K562 (cell line): ENCODE data around the gene RPAP2. TPM values are rescaled to one million over a fixed set of nuclear protein-coding genes. Genes with fewer than 3 reads are reported as not detected.

Experiments used
- ATAC-seq: fragments of 200-7000 bp; cut with Tn5 transposase; 3 replicates; pipeline ENCODE4 v1.9.1; 2020; ENCODE audit warnings: moderate library complexity
- BruUV-seq: library from RNA; stranded (reverse); fragments of 400-500 nt; replicated peaks from 2 replicates; lab custom pipeline; 2021; lab: Mats Ljungman, UMichigan
- CTCF ChIA-PET: fragments of 300-600 bp; formaldehyde crosslinking; extraction: SDS; loops from one replicate; lab custom pipeline; 2021; ENCODE audit warnings: low intra/inter-chr PET ratio; lab: Yijun Ruan, JAX
- POLR2A ChIA-PET: fragments of 300-600, 350-650 bp; sonication (Branson Sonifier 250); formaldehyde crosslinking; extraction: SDS; loops from one replicate; lab custom pipeline; 2021; ENCODE audit warnings: antibody characterized with exemption, inconsistent platforms; lab: Yijun Ruan, JAX
- DNase-seq, 4 experiments: peaks; one replicate each; pipeline versions ENCODE4 v3.0.0 to v3.0.0-alpha.2; 2011 to 2018; ENCODE audit warnings: low spot score in 3 of 4, mixed read lengths in 3 of 4; ENCODE audit errors: extremely low read depth in 1 of 4
- FAIRE-seq: peaks from 2 replicates; lab custom pipeline; 2011; peaks lifted over from hg19 to GRCh38; lab: Jason Lieb, UNC
- H2AFZ ChIP-seq: 2 replicates; pipeline ENCODE4 v1.6.0; 2011; ENCODE audit warnings: low read depth, low read length, control low read depth, inconsistent platforms
- H3K27ac ChIP-seq: fragments of 200-600 bp; 3 replicates; pipeline ENCODE4 v1.8.0; 2011; ENCODE audit warnings: low read depth, mild to moderate bottlenecking, control low read depth, inconsistent platforms, low read length, moderate library complexity, mixed read lengths; ENCODE audit errors: extremely low read depth
- H3K27me3 ChIP-seq, 2 experiments: fragments of 300-600 bp in 1 of 2; 2 replicates in 1 of 2; 3 replicates in 1 of 2; pipeline versions ENCODE4 v1.6.0 to v1.8.0; 2011; ENCODE audit warnings: inconsistent platforms in 2 of 2, low read length in 2 of 2, mild to moderate bottlenecking in 1 of 2, mixed read lengths in 1 of 2, moderate library complexity in 1 of 2; ENCODE audit not compliant: control insufficient read depth in 2 of 2, insufficient read depth in 2 of 2
- H3K36me3 ChIP-seq: fragments of 300-600 bp; 3 replicates; pipeline ENCODE4 v1.8.0; 2011; ENCODE audit warnings: mild to moderate bottlenecking, low read length, inconsistent platforms; ENCODE audit not compliant: control insufficient read depth, insufficient read depth
- H3K4me1 ChIP-seq, 2 experiments: fragments of 200-600 bp in 1 of 2; replicated peaks in 1 of 2; 2 replicates in 1 of 2; 3 replicates in 1 of 2; pipeline versions ENCODE4 v1.5.1 to v1.8.0; 2011; ENCODE audit warnings: inconsistent platforms in 2 of 2, low read length in 2 of 2, mild to moderate bottlenecking in 1 of 2, mixed read lengths in 1 of 2, moderate library complexity in 1 of 2; ENCODE audit not compliant: control insufficient read depth in 2 of 2, insufficient read depth in 2 of 2
- H3K4me2 ChIP-seq: 2 replicates; pipeline ENCODE4 v1.6.1; 2011; ENCODE audit warnings: low read length, control low read depth, inconsistent platforms, mixed read lengths; ENCODE audit not compliant: insufficient read depth
- H3K4me3 ChIP-seq: fragments of 200-600 bp; sonication (generic), shearing (Covaris generic); 2 replicates; pipeline ENCODE4 v1.5.1; 2016; ENCODE audit warnings: control low read depth, inconsistent platforms
- H3K79me2 ChIP-seq: fragments of 200-600 bp; 3 replicates; pipeline ENCODE4 v1.8.0; 2011; ENCODE audit warnings: low read length, inconsistent platforms; ENCODE audit not compliant: control insufficient read depth, insufficient read depth
- H3K9ac ChIP-seq, 2 experiments: 2 replicates each; pipeline versions ENCODE4 v1.6.0 to v1.6.1; 2011; ENCODE audit warnings: low read depth in 2 of 2, low read length in 2 of 2, control low read depth in 1 of 2, inconsistent platforms in 1 of 2, mild to moderate bottlenecking in 1 of 2, mixed read lengths in 1 of 2; ENCODE audit not compliant: insufficient read depth in 1 of 2
- H3K9me1 ChIP-seq: one replicate; pipeline ENCODE4 v1.6.0; 2011; ENCODE audit warnings: inconsistent platforms, mild to moderate bottlenecking, low read length, moderate library complexity; ENCODE audit not compliant: control insufficient read depth, insufficient read depth
- H3K9me3 ChIP-seq: replicated peaks from 2 replicates; pipeline ENCODE4 v1.5.1; 2011; ENCODE audit warnings: low read depth, low read length, inconsistent platforms; ENCODE audit not compliant: control insufficient read depth, insufficient read depth
- H4K20me1 ChIP-seq: replicated peaks from 2 replicates; pipeline ENCODE4 v1.6.1; 2011; ENCODE audit warnings: low read length, inconsistent platforms, mixed read lengths; ENCODE audit not compliant: control insufficient read depth, insufficient read depth
- ARID3B ChIP-seq: fragments of 250-450 bp; sonication (Bioruptor Pico); IDR thresholded peaks from 2 replicates; pipeline ENCODE4 v1.4.0; 2020; ENCODE audit warnings: borderline replicate concordance
- CAMTA2 ChIP-seq: fragments of 250-450 bp; sonication (Bioruptor Pico); conservative IDR thresholded peaks from 2 replicates; pipeline ENCODE4 v1.5.1; 2022
- CC2D1A ChIP-seq: fragments of 450-650 bp; IDR thresholded peaks from 2 replicates; pipeline ENCODE4 v1.6.1; 2017; ENCODE audit warnings: mild to moderate bottlenecking
- FIP1L1 ChIP-seq: fragments of 200-400 bp; formaldehyde crosslinking; IDR thresholded peaks from 2 replicates; pipeline ENCODE4 v1.6.1; 2018; ENCODE audit warnings: mild to moderate bottlenecking, low read depth, low read length; ENCODE audit not compliant: poor library complexity, severe bottlenecking
- FOXA3 ChIP-seq, 2 experiments: fragments of 450-650 bp in 1 of 2; sonication (generic) in 1 of 2; formaldehyde crosslinking; IDR thresholded peaks in 1 of 2; conservative IDR thresholded peaks in 1 of 2; 2 replicates each; pipeline versions ENCODE4 v1.4.0 to v1.8.0; 2020 to 2022; ENCODE audit warnings: mild to moderate bottlenecking in 2 of 2, missing genetic modification reagents in 1 of 2
- GTF2B ChIP-seq: IDR thresholded peaks from 2 replicates; pipeline ENCODE4 v1.6.1; 2011; ENCODE audit not compliant: insufficient read length; ENCODE audit errors: extremely low read depth
- MAFG ChIP-seq: fragments of 450-650 bp; conservative IDR thresholded peaks from 2 replicates; pipeline ENCODE4 v1.6.1; 2016; ENCODE audit warnings: missing genetic modification characterization, missing compliant biosample characterization
- NFXL1 ChIP-seq: fragments of 450-650 bp; formaldehyde crosslinking; IDR thresholded peaks from 2 replicates; pipeline ENCODE4 v1.4.0; 2021; ENCODE audit warnings: mild to moderate bottlenecking
- POLR2B ChIP-seq: fragments of 450-650 bp; IDR thresholded peaks from 2 replicates; pipeline ENCODE4 v1.6.1; 2018; ENCODE audit warnings: low read depth; ENCODE audit not compliant: partially characterized antibody
- PTTG1 ChIP-seq: fragments of 450-650 bp; IDR thresholded peaks from 2 replicates; pipeline ENCODE4 v1.6.1; 2016; ENCODE audit warnings: low read depth, mild to moderate bottlenecking, missing genetic modification characterization, missing compliant biosample characterization
- RBM14 ChIP-seq: fragments of 200-400 bp; formaldehyde crosslinking; IDR thresholded peaks from 2 replicates; pipeline ENCODE4 v1.6.1; 2018; ENCODE audit warnings: low read depth, mild to moderate bottlenecking, low read length, moderate library complexity, borderline replicate concordance; ENCODE audit not compliant: insufficient read depth
- TAL1 ChIP-seq: fragments of 450-650 bp; IDR thresholded peaks from 2 replicates; pipeline ENCODE4 v1.6.1; 2016; ENCODE audit warnings: mild to moderate bottlenecking
- ZBTB49 ChIP-seq: sonication (generic); formaldehyde crosslinking; IDR thresholded peaks from 2 replicates; pipeline ENCODE4 v1.8.0; 2022; ENCODE audit warnings: missing genetic modification reagents, mild to moderate bottlenecking, borderline replicate concordance
- ZKSCAN8 ChIP-seq: fragments of 200-800 bp; sonication (Bioruptor generic); IDR thresholded peaks from 2 replicates; pipeline ENCODE4 v1.6.1; 2016; ENCODE audit warnings: missing genetic modification characterization, missing compliant biosample characterization
- ZNF224 ChIP-seq: sonication (generic); formaldehyde crosslinking; IDR thresholded peaks from 2 replicates; pipeline ENCODE4 v1.8.0; 2022; ENCODE audit warnings: mild to moderate bottlenecking, missing genetic modification reagents
- ZNF274 ChIP-seq: IDR thresholded peaks from 2 replicates; pipeline ENCODE4 v1.6.1; 2011; ENCODE audit warnings: low read depth, mild to moderate bottlenecking, low read length, moderate library complexity, borderline replicate concordance
- ZNF707 ChIP-seq: fragments of 250-450 bp; sonication (Bioruptor Pico); conservative IDR thresholded peaks from 2 replicates; pipeline ENCODE4 v1.8.0; 2022; ENCODE audit warnings: inconsistent platforms, mild to moderate bottlenecking, moderate library complexity
- WGBS: fragments of 100-300 bp; shearing (Covaris generic); methylation state at CpG from one replicate; pipeline ENCODE4 v1.1.6; 2016; ENCODE audit warnings: low coverage, mixed read lengths; ENCODE audit not compliant: insufficient coverage; ENCODE audit errors: missing lambda C conversion rate; 5-methylcytosine and 5-hydroxymethylcytosine counted together
- in situ Hi-C: fragments of 300-500 bp; cut with MboI; formaldehyde crosslinking; loops from 4 replicates; pipeline ENCODE4 v1.15.0; 2018; ENCODE audit warnings: inconsistent platforms, mixed read lengths
- intact Hi-C: fragments of 100-400 bp; cut with micrococcal nuclease; formaldehyde crosslinking; loops from 2 replicates; pipeline ENCODE4 v1.14.2; 2022
- polyA plus RNA-seq, 8 experiments: library from polyadenylated mRNA; depleted of rRNA in 4 of 8; stranded (reverse) in 5 of 8; unstranded in 3 of 8; fragments of >200 nt; fragmentation: Nextera tagmentation in 2 of 8; fragmentation: Illumina TruSeq in 1 of 8; extraction: Ambion mirVana in 2 of 8; extraction: Trizol in 1 of 8; gene quantifications; 2 replicates each; pipeline versions ENCODE4 v1.2.1 to v1.2.3, GENCODE V29; 2011 to 2014; ENCODE audit warnings: inconsistent platforms in 1 of 8, missing spikeins in 1 of 8
- total RNA-seq, 7 experiments: library from RNA; depleted of rRNA in 6 of 7; stranded (reverse); fragments of >200 nt in 6 of 7; fragmentation: Illumina TruSeq in 2 of 7; extraction: Trizol in 2 of 7; gene quantifications; 2 replicates each; pipeline versions ENCODE4 v1.2.1 to v1.2.3, GENCODE V29; 2011 to 2021; ENCODE audit warnings: low replicate concordance in 1 of 7

RPAP2 gene
- total and polyA plus RNA-seq, 9 of the 15 experiments (the other 6 are each of a cell fraction or from before 2014, with no cell fraction given), result 6.2 to 41.7 (median 28.7) TPM

GRCh38 chr1:92329347-92330129, 30.7 kb downstream of the RPAP2 start (continued):
- TF ChIP-seq FIP1L1, result no peak
- no peak for TF ChIP-seq ZBTB49
- no peak for TF ChIP-seq NFXL1 (CRISPR knock-in tag)
- TF ChIP-seq CC2D1A, result no peak
- TF ChIP-seq RBM14, result no peak
- no peak for TF ChIP-seq ZKSCAN8

- FAIRE-seq (no peak), ATAC-seq (no peak), DNase-seq (no peak)
- WGBS, result 82% methylated on average over 3 of the region's 3 CpGs
- POLR2A ChIA-PET, result no interaction called here
- CTCF ChIA-PET, result no interaction called here
- no peak overlapping the region for H3K4me2 ChIP-seq
- H3K9ac ChIP-seq, result no peak overlapping the region
- in situ Hi-C loops, result no loop called here
- H4K20me1 ChIP-seq, result no peaks in the 10 kb centered on the region
- H3K4me1 ChIP-seq, result no peaks in the 10 kb centered on the region
- no peaks in the 10 kb centered on the region for H3K79me2 ChIP-seq
- intact Hi-C loops, result no loop called here
- no peaks in the 10 kb centered on the region for H3K9me3 ChIP-seq
- no peak overlapping the region for H3K4me3 ChIP-seq
- no peaks in the 10 kb centered on the region for H3K27me3 ChIP-seq
- BruUV-seq, result no TSS peak
- peaks cover 11% of the 10 kb centered on the region; the same call in 1 of the 3 replicates for H3K36me3 ChIP-seq
- no peak overlapping the region for H3K27ac ChIP-seq
- no peak overlapping the region for H2AFZ ChIP-seq
- H3K9me1 ChIP-seq, result no peaks in the 10 kb centered on the region
- TF ChIP-seq ZNF274 (no peak), PTTG1 (tag) (no peak), ARID3B (CRISPR knock-in tag) (no peak), ZNF707 (CRISPR knock-in tag) (no peak), FOXA3 (CRISPR knock-in tag; conservative IDR thresholded peaks at IDR 0.05 in 1 of 2, IDR thresholded peaks at IDR 0.05 in 1 of 2) (no peak), POLR2B (no peak), GTF2B (no peak), MAFG (tag) (no peak), ZNF224 (CRISPR knock-in tag) (no peak), CAMTA2 (CRISPR knock-in tag) (no peak), TAL1 (no peak)
Measured at GRCh38 chr1:92333668-92334067, 34.8 kb downstream of the RPAP2 start.
